Gastroesophageal sphincter (tissue), 4 donors: ENCODE results near the gene FSCN2. TPM values are rescaled to one million over a fixed set of nuclear protein-coding genes. Genes with fewer than 3 reads are reported as not detected.

Source experiments
- ATAC-seq: fragments of 150-250 bp; one replicate; pipeline ENCODE4 v1.9.1; 2016; ENCODE audit warnings: mild to moderate bottlenecking, moderate library complexity
- H3K27ac ChIP-seq, 4 donors: fragments of 200-600 bp; sonication (generic) in 3 of 4; 1 replicate in 3 of 4; 2 replicates in 1 of 4; pipeline ENCODE4 v1.5.1; 2016 to 2019
- H3K27me3 ChIP-seq: fragments of 200-600 bp; sonication (generic); one replicate; pipeline ENCODE4 v1.5.1; 2019
- H3K36me3 ChIP-seq, 2 donors: fragments of 200-600 bp; sonication (generic); one replicate each; pipeline ENCODE4 v1.5.1; 2019; ENCODE audit warnings: control low read depth in 1 of 2
- H3K4me1 ChIP-seq, 3 donors: fragments of 200-600 bp; sonication (generic); 1 replicate in 2 of 3; 2 replicates in 1 of 3; pipeline ENCODE4 v1.5.1; 2016 to 2019; ENCODE audit warnings: control low read depth in 2 of 3
- H3K4me3 ChIP-seq, 2 donors: fragments of 200-600 bp; sonication (generic); one replicate each; pipeline ENCODE4 v1.5.1; 2019; ENCODE audit warnings: mild to moderate bottlenecking in 1 of 2, moderate library complexity in 1 of 2
- H3K9me3 ChIP-seq, 3 donors: fragments of 200-600 bp; sonication (generic); one replicate each; pipeline ENCODE4 v1.5.1; 2017 to 2019; ENCODE audit warnings: control low read depth in 2 of 3
- CTCF ChIP-seq, 4 experiments: fragments of 200-600 bp in 2 of 4; fragments of 450-650 bp in 2 of 4; sonication (generic) in 1 of 4; IDR thresholded peaks; one replicate each; pipeline ENCODE4 v1.5.1; 2017 to 2019; ENCODE audit warnings: antibody characterized with exemption in 4 of 4, mild to moderate bottlenecking in 2 of 4, moderate library complexity in 2 of 4
- EP300 ChIP-seq: sonication (generic); formaldehyde crosslinking; IDR thresholded peaks from one replicate; pipeline ENCODE4 v1.6.1; 2017; ENCODE audit warnings: antibody characterized with exemption, mild to moderate bottlenecking
- POLR2A ChIP-seq, 2 donors: fragments of 450-650 bp; IDR thresholded peaks; one replicate each; pipeline ENCODE4 v1.6.1; 2017; ENCODE audit warnings: antibody characterized with exemption in 2 of 2, mild to moderate bottlenecking in 2 of 2, moderate library complexity in 1 of 2
- POLR2AphosphoS5 ChIP-seq: sonication (generic); formaldehyde crosslinking; IDR thresholded peaks from one replicate; pipeline ENCODE4 v1.6.1; 2017; ENCODE audit warnings: antibody characterized with exemption
- WGBS, 2 donors: methylation state at CpG; one replicate each; pipeline ENCODE4 v1.1.5; 2018; ENCODE audit warnings: low coverage in 1 of 2; 5-methylcytosine and 5-hydroxymethylcytosine counted together
- total RNA-seq, 4 donors: library from RNA; depleted of rRNA; stranded (reverse); fragments of >200 nt; gene quantifications; one replicate each; pipeline ENCODE4 v1.1.0, GENCODE V29; 2016

Gene FSCN2
- total RNA-seq, 4 donors from 2014 or later, result 0.49 to 2.1 (median 1.0) TPM

DNA sequence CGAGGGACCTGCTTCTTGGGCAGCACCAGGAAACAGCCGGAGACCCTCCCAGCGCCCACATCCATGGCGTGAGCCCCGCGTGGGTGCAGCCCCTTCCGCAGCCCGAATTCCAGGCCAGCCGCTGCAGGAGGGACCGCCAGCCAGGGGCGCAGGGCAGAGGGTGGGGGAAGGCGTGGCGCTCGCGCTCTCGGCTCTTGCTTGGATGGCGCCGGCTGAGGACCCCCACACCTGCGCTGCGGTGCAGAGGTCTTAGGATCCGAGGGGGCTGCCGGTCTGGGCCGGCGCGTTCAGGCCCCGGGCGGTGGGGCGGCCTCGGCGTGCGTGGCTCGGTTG is 44.3 kb upstream of the FSCN2 start:
- no peak for ATAC-seq
- TF ChIP-seq POLR2AphosphoS5, result no peak
- no peak for TF ChIP-seq EP300
- TF ChIP-seq CTCF (IDR thresholded peaks at IDR 0.05), result no peak
- TF ChIP-seq POLR2A (IDR thresholded peaks at IDR 0.05), result no peak
- WGBS, 2 donors, result no CpG with 5 or more reads among the region's 32 CpGs
- H3K4me3 ChIP-seq, result peak overlapping the region; percentile 6 to 49
- H3K36me3 ChIP-seq, result no peaks in the 10 kb centered on the region
- H3K4me1 ChIP-seq, result peaks cover 0 to 75% (median 37%) of the 10 kb centered on the region in 3 donors
- no peaks in the 10 kb centered on the region for H3K9me3 ChIP-seq
- H3K27me3 ChIP-seq, result no peaks in the 10 kb centered on the region
- peak overlapping the region in 1 of 4 donors; percentile 40 for H3K27ac ChIP-seq

- TF ChIP-seq POLR2AphosphoS5, result peak; percentile 26
- peak in 3 of 4 experiments; percentile 100 for TF ChIP-seq CTCF (IDR thresholded peaks at IDR 0.05)
- no peak for TF ChIP-seq EP300
- TF ChIP-seq POLR2A (IDR thresholded peaks at IDR 0.05), result no peak
- Histone ChIP-seq H3K27me3 (no peaks in the 10 kb centered on the region), H3K27ac (peak overlapping the region in 1 of 4 donors; percentile 40), H3K36me3 (no peaks in the 10 kb centered on the region), H3K4me3 (peak overlapping the region; percentile 6 to 49), H3K4me1 (peaks cover 0 to 81% (median 42%) of the 10 kb centered on the region in 3 donors), H3K9me3 (no peaks in the 10 kb centered on the region)
- 28% methylated on average over 8 of the region's 60 CpGs; no CpG with 5 or more reads in 1 of the 2 donors for WGBS, 2 donors
- peak; percentile 67 for ATAC-seq
Observed at GRCh38 chr17:81484195-81484979, 43.8 kb upstream of the FSCN2 start.

DNA sequence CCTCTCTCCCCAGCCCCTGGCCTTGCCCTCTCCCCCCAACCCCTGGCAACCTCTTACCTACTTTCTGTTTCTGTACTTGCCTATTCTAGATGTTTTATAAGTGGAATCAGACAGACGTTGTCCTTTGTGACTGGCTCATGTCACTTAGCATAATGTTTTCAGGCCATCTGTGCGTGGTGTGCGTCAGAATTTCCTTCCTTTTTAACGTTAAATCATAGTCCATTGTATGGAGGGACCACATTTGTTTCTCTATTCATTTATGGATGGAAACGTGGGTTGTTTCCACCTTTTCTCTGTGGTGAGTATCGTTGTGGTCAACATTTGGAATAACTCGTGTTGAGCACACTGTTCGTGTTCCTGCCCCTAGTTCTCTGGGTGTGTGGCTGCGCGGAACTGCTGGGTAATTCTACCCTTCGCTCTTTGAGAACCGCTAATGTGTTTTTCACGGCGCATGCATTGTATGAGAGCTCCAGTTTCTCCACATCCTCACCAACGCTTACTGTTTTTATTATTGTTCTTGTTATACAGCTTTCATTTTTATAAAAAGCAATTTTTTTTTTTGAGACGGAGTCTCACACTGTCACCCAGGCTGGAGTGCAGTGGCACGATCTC is 41.9 kb upstream of the FSCN2 start:
- WGBS, 2 donors, result 52 to 62% methylated on average over 8 to 16 of the region's 17 CpGs
- no peak for TF ChIP-seq POLR2A (IDR thresholded peaks at IDR 0.05)
- TF ChIP-seq EP300, result no peak
- no peak for TF ChIP-seq CTCF (IDR thresholded peaks at IDR 0.05)
- no peaks in the 10 kb centered on the region for H3K36me3 ChIP-seq
- H3K4me1 ChIP-seq, result peaks cover 0 to 70% (median 30%) of the 10 kb centered on the region in 3 donors
- ATAC-seq, result no peak
- no peaks in the 10 kb centered on the region for H3K9me3 ChIP-seq
- no peak overlapping the region for H3K4me3 ChIP-seq
- no peak overlapping the region for H3K27ac ChIP-seq
- peaks cover 7% of the 10 kb centered on the region for H3K27me3 ChIP-seq

DNA sequence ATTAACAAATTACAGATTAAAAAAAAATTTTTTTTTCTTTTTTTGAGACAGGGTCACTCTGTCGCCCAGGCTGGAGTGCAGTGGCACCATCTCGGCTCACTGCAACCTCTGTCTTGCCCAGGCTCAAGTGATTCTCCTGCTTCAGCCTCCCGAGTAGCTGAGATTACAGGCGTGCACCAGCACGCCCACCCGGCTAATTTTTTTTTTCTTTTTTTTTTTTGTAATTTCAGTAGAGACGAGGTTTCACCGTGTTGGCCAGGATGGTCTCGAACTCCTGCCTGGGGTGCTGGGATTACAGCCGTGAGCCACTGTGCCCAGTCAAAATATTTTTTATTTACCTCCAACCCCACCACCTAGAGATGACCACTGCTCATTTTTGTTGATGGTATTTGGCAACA is 41.1 kb upstream of the FSCN2 start:
- Histone ChIP-seq H3K36me3 (no peaks in the 10 kb centered on the region), H3K4me3 (peak overlapping the region in 1 of 2 donors; percentile 81)
- no peak for TF ChIP-seq POLR2A (IDR thresholded peaks at IDR 0.05)
- no peak for TF ChIP-seq CTCF (IDR thresholded peaks at IDR 0.05)
- TF ChIP-seq EP300, result no peak
- no peak for TF ChIP-seq POLR2AphosphoS5

More for the DNA sequence above, 41.1 kb upstream of the FSCN2 start:
- WGBS, 2 donors, result 74% methylated on average over 10 of the region's 10 CpGs; no CpG with 5 or more reads in 1 of the 2 donors
- H3K4me1 ChIP-seq, result peaks cover 0 to 66% (median 26%) of the 10 kb centered on the region in 3 donors
- peak overlapping the region in 1 of 4 donors; percentile 90 for H3K27ac ChIP-seq
- H3K27me3 ChIP-seq, result peaks cover 7% of the 10 kb centered on the region
- ATAC-seq, result no peak
- no peaks in the 10 kb centered on the region for H3K9me3 ChIP-seq
